ACC112 (cell line): Measurements from ENCODE around the gene PRSS53.

Source experiments
- H2AFZ ChIP-seq: fragments of 200-600 bp; sonication (generic); one replicate; pipeline ENCODE4 v1.6.0; 2017; ENCODE audit warnings: antibody characterized with exemption, low read length; ENCODE audit not compliant: unreplicated experiment
- H3K27ac ChIP-seq: fragments of 200-600 bp; sonication (generic); 2 replicates; pipeline ENCODE4 v1.5.1; 2014; ENCODE audit warnings: low read depth, mild to moderate bottlenecking, antibody characterized with exemption, low read length, moderate library complexity
- H3K27me3 ChIP-seq: fragments of 200-600 bp; sonication (generic); 2 replicates; pipeline ENCODE4 v1.6.1; 2014; ENCODE audit warnings: mild to moderate bottlenecking, antibody characterized with exemption, low read length, moderate library complexity, mixed read lengths; ENCODE audit not compliant: insufficient read depth
- H3K36me3 ChIP-seq: fragments of 200-600 bp; sonication (generic); 2 replicates; pipeline ENCODE4 v1.6.1; 2016; ENCODE audit warnings: mild to moderate bottlenecking, antibody characterized with exemption, low read length, moderate library complexity, mixed read lengths; ENCODE audit not compliant: insufficient read depth
- H3K4me1 ChIP-seq: fragments of 200-600 bp; sonication (generic); one replicate; pipeline ENCODE4 v1.6.1; 2016; ENCODE audit warnings: low read length, mixed read lengths; ENCODE audit not compliant: insufficient read depth, unreplicated experiment, control insufficient read depth
- H3K4me3 ChIP-seq: fragments of 200-600 bp; sonication (generic); 2 replicates; pipeline ENCODE4 v1.5.1; 2014; ENCODE audit warnings: mild to moderate bottlenecking, low read depth, low read length
- H3K79me2 ChIP-seq: fragments of 200-600 bp; sonication (generic); one replicate; pipeline ENCODE4 v1.6.0; 2016; ENCODE audit warnings: low read length; ENCODE audit not compliant: control insufficient read depth, unreplicated experiment, insufficient read depth

Gene PRSS53

GRCh38 chr16:31076319-31076718 is 12.4 kb downstream of the PRSS53 start:
- no peak overlapping the region; the same call in 1 of the 2 replicates for H3K4me3 ChIP-seq
- no peak overlapping the region for H3K27ac ChIP-seq
- H3K36me3 ChIP-seq, result peaks cover 18% of the 10 kb centered on the region; the same call in 1 of the 2 replicates
- H2AFZ ChIP-seq, result no peak overlapping the region
- H3K4me1 ChIP-seq, result peaks cover 16% of the 10 kb centered on the region
- H3K79me2 ChIP-seq, result peaks cover 50% of the 10 kb centered on the region
- no peaks in the 10 kb centered on the region for H3K27me3 ChIP-seq

- H3K36me3 ChIP-seq, result peaks cover 13% of the 10 kb centered on the region; the same call in 1 of the 2 replicates
- H3K27me3 ChIP-seq, result no peaks in the 10 kb centered on the region
- peaks cover 19% of the 10 kb centered on the region for H3K4me1 ChIP-seq
- peak overlapping the region; percentile 84 for H3K27ac ChIP-seq
- H3K79me2 ChIP-seq, result peaks cover 56% of the 10 kb centered on the region
- peak overlapping the region; percentile 26 for H2AFZ ChIP-seq
- peak overlapping the region; percentile 83 for H3K4me3 ChIP-seq
Observed at GRCh38 chr16:31074814-31075183, 13.9 kb downstream of the PRSS53 start.

GRCh38 chr16:31073970-31074813 is 14.6 kb downstream of the PRSS53 start, which contains the start of the genes ZNF646 and ZNF668:
TSS of gene ZNF646 (plus strand) at chr16:31074422. CDS start at chr16:31076325, 1,903 bp downstream.
TSS of gene ZNF668 (minus strand) at chr16:31074240. CDS start at chr16:31064459, 9,781 bp downstream.
- Histone ChIP-seq H3K36me3 (peaks cover 13% of the 10 kb centered on the region; the same call in 1 of the 2 replicates), H3K27ac (peak within 1 kb of the TSS; percentile 84), H3K4me3 (peak within 1 kb of the TSS; percentile 83), H3K27me3 (no peaks in the 10 kb centered on the region), H2AFZ (peak within 1 kb of the TSS; percentile 77), H3K79me2 (peaks cover 60% of the 10 kb centered on the region), H3K4me1 (peaks cover 19% of the 10 kb centered on the region)

GRCh38 chr16:31073142-31073969 is 15.4 kb downstream of the PRSS53 start:
- Histone ChIP-seq H3K4me3 (peak overlapping the region; percentile 83), H3K79me2 (peaks cover 67% of the 10 kb centered on the region), H3K36me3 (peaks cover 13% of the 10 kb centered on the region; the same call in 1 of the 2 replicates), H2AFZ (peak overlapping the region; percentile 77), H3K4me1 (peaks cover 19% of the 10 kb centered on the region), H3K27ac (peak overlapping the region; percentile 84), H3K27me3 (no peaks in the 10 kb centered on the region)

- Histone ChIP-seq H3K27ac (peak overlapping the region; percentile 84), H2AFZ (no peak overlapping the region), H3K36me3 (peaks cover 8% of the 10 kb centered on the region; the same call in 1 of the 2 replicates), H3K79me2 (peaks cover 68% of the 10 kb centered on the region), H3K4me3 (peak overlapping the region; percentile 83), H3K4me1 (peaks cover 19% of the 10 kb centered on the region), H3K27me3 (no peaks in the 10 kb centered on the region)
Observed at GRCh38 chr16:31072540-31073141, 16.1 kb downstream of the PRSS53 start.

- Histone ChIP-seq H3K27me3 (no peaks in the 10 kb centered on the region), H3K4me3 (peak overlapping the region; percentile 83), H3K36me3 (peaks cover 5% of the 10 kb centered on the region; the same call in 1 of the 2 replicates), H3K79me2 (peaks cover 67% of the 10 kb centered on the region), H3K27ac (peak overlapping the region; percentile 84), H3K4me1 (peaks cover 19% of the 10 kb centered on the region), H2AFZ (no peak overlapping the region)
Observed at GRCh38 chr16:31071861-31072260, 16.9 kb downstream of the PRSS53 start.

GRCh38 chr16:31067342-31067741 is 21.4 kb downstream of the PRSS53 start:
- Histone ChIP-seq H3K4me1 (peaks cover 25% of the 10 kb centered on the region), H3K27ac (no peak overlapping the region), H2AFZ (no peak overlapping the region), H3K36me3 (peaks cover 7% of the 10 kb centered on the region; the same call in 1 of the 2 replicates), H3K79me2 (peaks cover 57% of the 10 kb centered on the region), H3K27me3 (no peaks in the 10 kb centered on the region), H3K4me3 (no peak overlapping the region)

GRCh38 chr16:31064882-31065461 is 23.8 kb downstream of the PRSS53 start:
- peaks cover 48% of the 10 kb centered on the region for H3K79me2 ChIP-seq
- H3K4me1 ChIP-seq, result peaks cover 13% of the 10 kb centered on the region
- peak overlapping the region; percentile 0 for H2AFZ ChIP-seq
- no peak overlapping the region for H3K4me3 ChIP-seq
- H3K36me3 ChIP-seq, result peaks cover 18% of the 10 kb centered on the region; the same call in 1 of the 2 replicates
- H3K27me3 ChIP-seq, result no peaks in the 10 kb centered on the region
- H3K27ac ChIP-seq, result peak overlapping the region; percentile 90

- Histone ChIP-seq H3K27me3 (no peaks in the 10 kb centered on the region), H3K36me3 (peaks cover 18% of the 10 kb centered on the region; the same call in 1 of the 2 replicates), H3K4me3 (no peak overlapping the region), H3K79me2 (peaks cover 43% of the 10 kb centered on the region), H2AFZ (no peak overlapping the region), H3K27ac (peak overlapping the region; percentile 90), H3K4me1 (peaks cover 13% of the 10 kb centered on the region)
Observed at GRCh38 chr16:31063843-31064611, 24.7 kb downstream of the PRSS53 start.
